ENCODE results near the gene TMEM255B. TPM values are rescaled to one million over a fixed set of nuclear protein-coding genes. Genes with fewer than 3 reads are reported as not detected.

Gene TMEM255B
- total RNA-seq, 1 experiment from 2014 or later, result 7.0 TPM

GRCh38 chr13:113746143-113746525 is 12.9 kb upstream of the TMEM255B start:
- POLR2A ChIA-PET, result no interaction called here
- intact Hi-C loops (cut with micrococcal nuclease), result no loop called here
- Mint-ChIP-seq H3K4me1 (ENCODE audit: insufficient read depth, unreplicated experiment) (peaks cover 8% of the 10 kb centered on the region), H3K36me3 (ENCODE audit: insufficient read depth, unreplicated experiment) (no peaks in the 10 kb centered on the region), H3K27ac (ENCODE audit: low read depth, unreplicated experiment) (no peak overlapping the region), H3K27me3 (ENCODE audit: insufficient read depth, unreplicated experiment) (no peaks in the 10 kb centered on the region), H3K4me3 (ENCODE audit: unreplicated experiment) (no peak overlapping the region), H3K9me3 (ENCODE audit: unreplicated experiment) (peaks cover 7% of the 10 kb centered on the region)
- no peak for TF ChIP-seq CTCF (IDR thresholded peaks at IDR 0.05; ENCODE audit: unreplicated experiment)
- no TSS peak for BruUV-seq (replicated peaks)
- DNase-seq (ENCODE audit: unreplicated experiment), result no peak
- CTCF ChIA-PET, result no interaction called here

GRCh38 chr13:113746671-113747070 is 12.4 kb upstream of the TMEM255B start:
- Mint-ChIP-seq H3K4me1 (ENCODE audit: insufficient read depth, unreplicated experiment) (peaks cover 8% of the 10 kb centered on the region), H3K9me3 (ENCODE audit: unreplicated experiment) (peaks cover 7% of the 10 kb centered on the region), H3K27ac (ENCODE audit: low read depth, unreplicated experiment) (no peak overlapping the region), H3K27me3 (ENCODE audit: insufficient read depth, unreplicated experiment) (no peaks in the 10 kb centered on the region), H3K36me3 (ENCODE audit: insufficient read depth, unreplicated experiment) (no peaks in the 10 kb centered on the region), H3K4me3 (ENCODE audit: unreplicated experiment) (no peak overlapping the region)
- POLR2A ChIA-PET, result interaction anchor here (0.6 kb wide), 1 partner anchor 100 kb away, joined by 3 read pairs; no protein-coding TSS in a partner anchor
- no TSS peak for BruUV-seq (replicated peaks)
- CTCF ChIA-PET, result no interaction called here
- no peak for TF ChIP-seq CTCF (IDR thresholded peaks at IDR 0.05; ENCODE audit: unreplicated experiment)
- intact Hi-C loops (cut with micrococcal nuclease), result no loop called here
- DNase-seq (ENCODE audit: unreplicated experiment), result no peak

GRCh38 chr13:113747291-113747833 is 11.7 kb upstream of the TMEM255B start:
- no peak for TF ChIP-seq CTCF (IDR thresholded peaks at IDR 0.05; ENCODE audit: unreplicated experiment)
- intact Hi-C loops (cut with micrococcal nuclease), result no loop called here
- Mint-ChIP-seq H3K9me3 (ENCODE audit: unreplicated experiment) (peaks cover 7% of the 10 kb centered on the region), H3K4me3 (ENCODE audit: unreplicated experiment) (no peak overlapping the region), H3K4me1 (ENCODE audit: insufficient read depth, unreplicated experiment) (peaks cover 2% of the 10 kb centered on the region), H3K27me3 (ENCODE audit: insufficient read depth, unreplicated experiment) (no peaks in the 10 kb centered on the region), H3K27ac (ENCODE audit: low read depth, unreplicated experiment) (no peak overlapping the region), H3K36me3 (ENCODE audit: insufficient read depth, unreplicated experiment) (no peaks in the 10 kb centered on the region)
- no peak for DNase-seq (ENCODE audit: unreplicated experiment)
- BruUV-seq (replicated peaks), result no TSS peak
- ChIA-PET POLR2A (no interaction called here), CTCF (no interaction called here)

GRCh38 chr13:113748101-113748861 is 10.7 kb upstream of the TMEM255B start:
- no TSS peak for BruUV-seq (replicated peaks)
- H3K36me3 Mint-ChIP-seq (ENCODE audit: insufficient read depth, unreplicated experiment), result no peaks in the 10 kb centered on the region
- no peak for TF ChIP-seq CTCF (IDR thresholded peaks at IDR 0.05; ENCODE audit: unreplicated experiment)
- intact Hi-C loops (cut with micrococcal nuclease), result no loop called here
- H3K27ac Mint-ChIP-seq (ENCODE audit: low read depth, unreplicated experiment), result no peak overlapping the region
- no peaks in the 10 kb centered on the region for H3K27me3 Mint-ChIP-seq (ENCODE audit: insufficient read depth, unreplicated experiment)
- H3K9me3 Mint-ChIP-seq (ENCODE audit: unreplicated experiment), result peaks cover 7% of the 10 kb centered on the region
- no peak for DNase-seq (ENCODE audit: unreplicated experiment)
- H3K4me1 Mint-ChIP-seq (ENCODE audit: insufficient read depth, unreplicated experiment), result no peaks in the 10 kb centered on the region
- no peak overlapping the region for H3K4me3 Mint-ChIP-seq (ENCODE audit: unreplicated experiment)
- CTCF ChIA-PET, result no interaction called here
- POLR2A ChIA-PET, result interaction anchor here (0.7 kb wide), 1 partner anchor 291 kb away, joined by 3 read pairs; no protein-coding TSS in a partner anchor

Measured in MCF 10A (cell line).